ENCODE results near the gene MACROD2. TPM values are rescaled to one million over a fixed set of nuclear protein-coding genes. Genes with fewer than 3 reads are reported as not detected.

Gene MACROD2
- total and polyA plus RNA-seq, 2 of the 4 experiments (the other 2 are of a cell fraction) = not detected

GRCh38 chr20:15205028-15205427 is 1209.7 kb downstream of the MACROD2 start:
- ChIA-PET POLR2A (ENCODE audit: unreplicated experiment) (no interaction called here), CTCF (no interaction called here)
- H4K8ac ChIP-seq (ENCODE audit: low read depth in 2 of 2, low read length in 2 of 2) = no peak overlapping the region
- no peaks in the 10 kb centered on the region for H3K27me3 ChIP-seq (ENCODE audit: control insufficient read depth, insufficient read depth, low read length)
- DNase-seq (no peak), ATAC-seq (ENCODE audit: low read depth) (no peak)
- H3K9me3 ChIP-seq (ENCODE audit: control insufficient read depth, insufficient read depth, low read length) = peaks cover 6% of the 10 kb centered on the region
- TF ChIP-seq RAD21 (IDR thresholded peaks at IDR 0.05; ENCODE audit: low read length) = no peak
- no peak for TF ChIP-seq MAZ (IDR thresholded peaks at IDR 0.05; ENCODE audit: borderline replicate concordance, low read depth, low read length)
- no peak for TF ChIP-seq MAFK (IDR thresholded peaks at IDR 0.05; ENCODE audit: low read depth, low read length)
- no peak for TF ChIP-seq CEBPB (IDR thresholded peaks at IDR 0.05; ENCODE audit: low read depth, low read length)
- no peak for TF ChIP-seq BHLHE40 (IDR thresholded peaks at IDR 0.05; ENCODE audit: low read depth, low read length)
- TF ChIP-seq, protein P1, sequence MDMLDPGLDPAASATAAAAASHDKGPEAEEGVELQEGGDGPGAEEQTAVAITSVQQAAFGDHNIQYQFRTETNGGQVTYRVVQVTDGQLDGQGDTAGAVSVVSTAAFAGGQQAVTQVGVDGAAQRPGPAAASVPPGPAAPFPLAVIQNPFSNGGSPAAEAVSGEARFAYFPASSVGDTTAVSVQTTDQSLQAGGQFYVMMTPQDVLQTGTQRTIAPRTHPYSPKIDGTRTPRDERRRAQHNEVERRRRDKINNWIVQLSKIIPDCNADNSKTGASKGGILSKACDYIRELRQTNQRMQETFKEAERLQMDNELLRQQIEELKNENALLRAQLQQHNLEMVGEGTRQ (IDR thresholded peaks at IDR 0.05; ENCODE audit: low read depth, low read length) = no peak
- TF ChIP-seq, protein P2, sequence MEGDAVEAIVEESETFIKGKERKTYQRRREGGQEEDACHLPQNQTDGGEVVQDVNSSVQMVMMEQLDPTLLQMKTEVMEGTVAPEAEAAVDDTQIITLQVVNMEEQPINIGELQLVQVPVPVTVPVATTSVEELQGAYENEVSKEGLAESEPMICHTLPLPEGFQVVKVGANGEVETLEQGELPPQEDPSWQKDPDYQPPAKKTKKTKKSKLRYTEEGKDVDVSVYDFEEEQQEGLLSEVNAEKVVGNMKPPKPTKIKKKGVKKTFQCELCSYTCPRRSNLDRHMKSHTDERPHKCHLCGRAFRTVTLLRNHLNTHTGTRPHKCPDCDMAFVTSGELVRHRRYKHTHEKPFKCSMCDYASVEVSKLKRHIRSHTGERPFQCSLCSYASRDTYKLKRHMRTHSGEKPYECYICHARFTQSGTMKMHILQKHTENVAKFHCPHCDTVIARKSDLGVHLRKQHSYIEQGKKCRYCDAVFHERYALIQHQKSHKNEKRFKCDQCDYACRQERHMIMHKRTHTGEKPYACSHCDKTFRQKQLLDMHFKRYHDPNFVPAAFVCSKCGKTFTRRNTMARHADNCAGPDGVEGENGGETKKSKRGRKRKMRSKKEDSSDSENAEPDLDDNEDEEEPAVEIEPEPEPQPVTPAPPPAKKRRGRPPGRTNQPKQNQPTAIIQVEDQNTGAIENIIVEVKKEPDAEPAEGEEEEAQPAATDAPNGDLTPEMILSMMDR (conservative IDR thresholded peaks at IDR 0.05; ENCODE audit: low read depth, low read length) = no peak
- no peak for TF ChIP-seq SMC3 (IDR thresholded peaks at IDR 0.05; ENCODE audit: low read depth, low read length)
- no peak for TF ChIP-seq CHD1 (IDR thresholded peaks at IDR 0.05; ENCODE audit: low read depth, low read length)
- TF ChIP-seq NFE2L2 (IDR thresholded peaks at IDR 0.05; ENCODE audit: low read depth, low read length) = no peak
- TF ChIP-seq MXI1 (IDR thresholded peaks at IDR 0.05; ENCODE audit: borderline replicate concordance, low read depth, low read length) = no peak
- TF ChIP-seq POLR2A (IDR thresholded peaks at IDR 0.05; ENCODE audit: low read depth, low read length) = no peak
- no peak for TF ChIP-seq RCOR1 (IDR thresholded peaks at IDR 0.05; ENCODE audit: insufficient replicate concordance, low read length)
- no peak for TF ChIP-seq RFX5 (IDR thresholded peaks at IDR 0.05; ENCODE audit: low read depth, low read length)
- no peak for TF ChIP-seq FOS (IDR thresholded peaks at IDR 0.05; ENCODE audit: low read depth, low read length)
- no peak for TF ChIP-seq ELK1 (IDR thresholded peaks at IDR 0.05; ENCODE audit: borderline replicate concordance, low read depth, low read length)
- H2AK9ac ChIP-seq (replicated peaks; ENCODE audit: low read depth, low read length, poor library complexity) = no peak overlapping the region
- no CpG with 5 or more reads among the region's 2 CpGs for WGBS, 2 experiments (ENCODE audit: extremely low coverage in 2 of 2, insufficient read length in 1 of 2)
- H3K4me1 ChIP-seq (ENCODE audit: control insufficient read depth, insufficient read depth, low read length) = no peaks in the 10 kb centered on the region
- H3K4ac ChIP-seq (ENCODE audit: low read depth, low read length) = no peak overlapping the region
- no peak overlapping the region for H3K18ac ChIP-seq (ENCODE audit: low read depth, low read length)
- no peak overlapping the region for H2BK120ac ChIP-seq (ENCODE audit: low read depth, low read length)
- H3K14ac ChIP-seq (replicated peaks; ENCODE audit: low read depth, low read length) = no peak overlapping the region
- no peak overlapping the region for H3K4me3 ChIP-seq (ENCODE audit: insufficient read depth, low read depth, low read length)
- no peak overlapping the region for H3K56ac ChIP-seq (ENCODE audit: extremely low read depth, insufficient read depth, low read length)
- no TSS peak for BruUV-seq (replicated peaks)
- in situ Hi-C loops (cut with MboI; ENCODE audit: low sequenced_read_pairs) (no loop called here), dilution Hi-C loops (cut with HindIII; ENCODE audit: low sequenced_read_pairs, unreplicated experiment) (no loop called here), intact Hi-C loops (cut with micrococcal nuclease) (no loop called here)
- no peak overlapping the region for H3K4me2 ChIP-seq (ENCODE audit: low read depth, low read length)
- H3K36me3 ChIP-seq (ENCODE audit: control insufficient read depth, insufficient read depth, low read length) = no peaks in the 10 kb centered on the region
- H2AFZ ChIP-seq (replicated peaks; ENCODE audit: low read length, poor library complexity) = no peak overlapping the region
- H4K5ac ChIP-seq (ENCODE audit: low read depth, low read length) = no peak overlapping the region
- no peak overlapping the region for H2BK20ac ChIP-seq (ENCODE audit: low read depth, low read length)
- H2BK5ac ChIP-seq (ENCODE audit: low read depth, low read length, poor library complexity, severe bottlenecking) = no peak overlapping the region
- no peaks in the 10 kb centered on the region for H3K79me1 ChIP-seq (ENCODE audit: low read depth in 1 of 2, low read length in 2 of 2)
- H3K9me1 ChIP-seq (ENCODE audit: insufficient read depth, low read length) = no peaks in the 10 kb centered on the region
- no peak overlapping the region for H4K91ac ChIP-seq (ENCODE audit: insufficient read depth, low read depth, low read length)
- H3K9ac ChIP-seq (ENCODE audit: low read depth, low read length) = no peak overlapping the region
- no peak overlapping the region for H2AK5ac ChIP-seq (ENCODE audit: low read depth, low read length)
- no peak overlapping the region for H2BK15ac ChIP-seq (ENCODE audit: low read depth, low read length)
- no peak overlapping the region for H3K23ac ChIP-seq (ENCODE audit: low read depth, low read length)
- H4K20me1 ChIP-seq (ENCODE audit: insufficient read depth, low read length) = no peaks in the 10 kb centered on the region
- H3K27ac ChIP-seq (ENCODE audit: insufficient read depth, low read length) = no peak overlapping the region

Measured in IMR-90 (cell line).